CD14-positive monocyte (primary cell): ENCODE measurements around the gene C13orf46. TPM values are rescaled to one million over a fixed set of nuclear protein-coding genes. Genes with fewer than 3 reads are reported as not detected.

ENCODE experiments used
- DNase-seq, 3 donors: peaks; one replicate each; pipeline ENCODE4 v3.0.0-alpha.2; 2011 to 2022
- H2AFZ ChIP-seq: 2 replicates; pipeline ENCODE4 v1.6.0; 2012; ENCODE audit warnings: mild to moderate bottlenecking, low read depth, low read length, inconsistent platforms; ENCODE audit not compliant: insufficient read depth, poor library complexity, severe bottlenecking
- H3K27ac ChIP-seq, 2 donors: 1 replicate in 1 of 2; 2 replicates in 1 of 2; pipeline ENCODE4 v1.5.1; 2012 to 2013; ENCODE audit warnings: low read length in 2 of 2, control low read depth in 1 of 2, inconsistent platforms in 1 of 2, low read depth in 1 of 2, mild to moderate bottlenecking in 1 of 2
- H3K27me3 ChIP-seq, 2 donors: one replicate each; pipeline versions ENCODE4 v1.6.0 to v1.6.1; 2011 to 2013; ENCODE audit warnings: low read length in 2 of 2; ENCODE audit not compliant: control insufficient read depth in 2 of 2, insufficient read depth in 2 of 2
- H3K36me3 ChIP-seq, 2 donors: replicated peaks in 1 of 2; 1 replicate in 1 of 2; 2 replicates in 1 of 2; pipeline versions ENCODE4 v1.5.1 to v1.6.1; 2012 to 2013; ENCODE audit warnings: low read length in 2 of 2, control low read depth in 1 of 2, inconsistent platforms in 1 of 2, mild to moderate bottlenecking in 1 of 2; ENCODE audit not compliant: insufficient read depth in 2 of 2, control insufficient read depth in 1 of 2
- H3K4me1 ChIP-seq, 2 donors: 1 replicate in 1 of 2; 2 replicates in 1 of 2; pipeline versions ENCODE4 v1.5.1 to v1.6.1; 2012 to 2013; ENCODE audit warnings: low read length in 2 of 2, control low read depth in 1 of 2, inconsistent platforms in 1 of 2, mild to moderate bottlenecking in 1 of 2, moderate library complexity in 1 of 2; ENCODE audit not compliant: insufficient read depth in 2 of 2, control insufficient read depth in 1 of 2
- H3K4me2 ChIP-seq: replicated peaks from 2 replicates; pipeline ENCODE3; 2012; ENCODE audit warnings: low read length, moderate library complexity, mild to moderate bottlenecking; ENCODE audit not compliant: poor library complexity, severe bottlenecking; ENCODE audit errors: extremely low read depth
- H3K4me3 ChIP-seq, 3 experiments: fragments of 200-600 bp in 1 of 3; sonication (generic) in 1 of 3; replicated peaks in 1 of 3; 1 replicate in 2 of 3; 2 replicates in 1 of 3; pipeline ENCODE4 v1.5.1; 2011 to 2013; ENCODE audit warnings: low read length in 3 of 3, mild to moderate bottlenecking in 3 of 3, control low read depth in 2 of 3, low read depth in 2 of 3, inconsistent platforms in 1 of 3, moderate library complexity in 1 of 3
- H3K79me2 ChIP-seq: 2 replicates; pipeline ENCODE4 v1.6.0; 2012; ENCODE audit warnings: mild to moderate bottlenecking, control low read depth, inconsistent platforms, low read length, moderate library complexity; ENCODE audit not compliant: insufficient read depth
- H3K9ac ChIP-seq: 2 replicates; pipeline ENCODE4 v1.6.0; 2017; ENCODE audit warnings: low read length, mild to moderate bottlenecking; ENCODE audit not compliant: insufficient read depth, poor library complexity, severe bottlenecking
- H3K9me3 ChIP-seq, 2 donors: replicated peaks in 1 of 2; 1 replicate in 1 of 2; 2 replicates in 1 of 2; pipeline versions ENCODE4 v1.5.1 to v1.6.1; 2012 to 2013; ENCODE audit warnings: low read length in 2 of 2, control low read depth in 1 of 2; ENCODE audit not compliant: control insufficient read depth in 1 of 2, insufficient read depth in 1 of 2
- H4K20me1 ChIP-seq: 2 replicates; pipeline ENCODE4 v1.6.0; 2012; ENCODE audit warnings: mild to moderate bottlenecking, low read length, control low read depth, moderate library complexity; ENCODE audit not compliant: insufficient read depth
- H3K27ac Mint-ChIP-seq, 7 donors: one replicate each; pipeline ENCODE4 v1.8.0; 2020; ENCODE audit warnings: mild to moderate bottlenecking in 7 of 7, mixed read lengths in 7 of 7, moderate library complexity in 6 of 7, inconsistent platforms in 2 of 7
- H3K27me3 Mint-ChIP-seq, 3 donors: one replicate each; pipeline ENCODE4 v1.8.0; 2021 to 2022; ENCODE audit warnings: low read depth in 3 of 3, mild to moderate bottlenecking in 3 of 3, mixed read lengths in 3 of 3, moderate library complexity in 3 of 3, inconsistent platforms in 1 of 3
- H3K36me3 Mint-ChIP-seq, 2 donors: one replicate each; pipeline ENCODE4 v1.8.0; 2020; ENCODE audit warnings: mixed read lengths in 2 of 2, inconsistent platforms in 1 of 2, mild to moderate bottlenecking in 1 of 2
- H3K4me1 Mint-ChIP-seq: one replicate; pipeline ENCODE4 v1.8.0; 2020; ENCODE audit warnings: mild to moderate bottlenecking, mixed read lengths
- H3K4me3 Mint-ChIP-seq, 2 donors: one replicate each; pipeline ENCODE4 v1.8.0; 2020; ENCODE audit warnings: mild to moderate bottlenecking in 2 of 2, mixed read lengths in 2 of 2, moderate library complexity in 1 of 2
- H3K9me3 Mint-ChIP-seq, 7 donors: one replicate each; pipeline ENCODE4 v1.8.0; 2020 to 2022; ENCODE audit warnings: mixed read lengths in 7 of 7, mild to moderate bottlenecking in 6 of 7, moderate library complexity in 6 of 7, inconsistent platforms in 2 of 7
- WGBS: methylation state at CpG from one replicate; pipeline ENCODE4 v1.1.5; 2013; ENCODE audit warnings: missing lambda C conversion rate; ENCODE audit not compliant: insufficient coverage; 5-methylcytosine and 5-hydroxymethylcytosine counted together
- intact Hi-C, 2 donors: fragments of 100-400 bp; cut with micrococcal nuclease; formaldehyde crosslinking; loops; one replicate each; pipeline versions ENCODE4 v1.15.0 to v1.15.1; 2023
- polyA plus RNA-seq, 3 donors: library from polyadenylated mRNA; depleted of rRNA in 1 of 3; unstranded in 2 of 3; stranded (reverse) in 1 of 3; fragments of 300-500 nt in 2 of 3; fragments of >200 nt in 1 of 3; fragmentation: Illumina TruSeq in 2 of 3; gene quantifications; 1 replicate in 2 of 3; 2 replicates in 1 of 3; pipeline ENCODE4 v1.2.3, GENCODE V29; 2012 to 2021
- TF ChIP-seq, protein P1 (sequence below): fragments of 200-600 bp; IDR thresholded peaks from one replicate; pipeline ENCODE4 v1.8.0; 2022; ENCODE audit warnings: antibody characterized with exemption, mild to moderate bottlenecking

Gene C13orf46
- polyA plus RNA-seq, 3 donors = 0.05 to 0.35 TPM; not detected in 1

DNA sequence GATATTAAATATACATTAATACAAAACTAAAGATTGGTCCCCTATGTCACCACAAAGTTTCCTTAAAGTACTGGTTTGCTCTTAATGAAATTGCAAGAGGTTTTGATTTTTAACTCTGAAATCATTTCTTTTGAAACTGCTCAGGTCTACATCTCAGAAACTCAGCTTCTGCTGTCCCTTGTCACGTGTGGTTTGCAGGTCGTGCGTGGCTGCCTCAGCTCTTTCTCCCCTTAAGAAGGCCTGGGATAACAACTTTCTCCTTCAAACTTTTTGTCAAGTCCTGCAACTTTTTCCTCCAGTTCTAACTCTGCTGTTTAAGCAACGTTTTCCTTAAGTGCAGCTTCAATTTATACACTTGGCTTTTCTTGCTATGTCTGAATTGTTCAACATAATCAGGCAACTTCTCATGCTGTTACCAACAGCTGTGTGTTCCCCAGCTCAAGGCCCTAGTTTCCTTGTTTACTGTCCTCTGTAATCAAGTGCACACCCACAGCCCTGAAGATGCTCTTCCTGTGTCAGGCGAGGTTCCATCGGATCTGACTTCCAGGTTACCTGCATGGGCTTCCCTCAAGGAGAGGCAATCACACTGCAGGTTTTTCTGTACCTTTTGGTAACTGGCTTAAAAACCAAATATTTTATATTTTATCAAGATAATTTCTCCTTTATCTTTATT lies 13.5 kb downstream of the C13orf46 start:
- H3K4me3 Mint-ChIP-seq = no peak overlapping the region
- intact Hi-C loops = no loop called here
- H3K27ac ChIP-seq = no peak overlapping the region
- peaks cover 25 to 55% (median 47%) of the 10 kb centered on the region in 7 donors for H3K9me3 Mint-ChIP-seq
- DNase-seq = no peak
- no peak overlapping the region for H2AFZ ChIP-seq
- no peak overlapping the region for H3K9ac ChIP-seq
- H3K27ac Mint-ChIP-seq = no peak overlapping the region
- H3K27me3 ChIP-seq = no peaks in the 10 kb centered on the region
- H3K36me3 ChIP-seq = no peaks in the 10 kb centered on the region
- H3K9me3 ChIP-seq = peaks cover 29 to 51% of the 10 kb centered on the region in 2 donors
- peaks cover 3 to 8% of the 10 kb centered on the region in 2 donors for H3K36me3 Mint-ChIP-seq
- no peak overlapping the region for H3K4me2 ChIP-seq
- peaks cover 0 to 4% (median 3%) of the 10 kb centered on the region in 3 donors for H3K27me3 Mint-ChIP-seq
- WGBS = 83% methylated on average over 4 of the region's 6 CpGs
- H4K20me1 ChIP-seq = no peaks in the 10 kb centered on the region
- no peaks in the 10 kb centered on the region for H3K4me1 Mint-ChIP-seq
- no peak overlapping the region for H3K4me3 ChIP-seq
- no peaks in the 10 kb centered on the region for H3K79me2 ChIP-seq
- no peaks in the 10 kb centered on the region for H3K4me1 ChIP-seq
- TF ChIP-seq, protein P1, sequence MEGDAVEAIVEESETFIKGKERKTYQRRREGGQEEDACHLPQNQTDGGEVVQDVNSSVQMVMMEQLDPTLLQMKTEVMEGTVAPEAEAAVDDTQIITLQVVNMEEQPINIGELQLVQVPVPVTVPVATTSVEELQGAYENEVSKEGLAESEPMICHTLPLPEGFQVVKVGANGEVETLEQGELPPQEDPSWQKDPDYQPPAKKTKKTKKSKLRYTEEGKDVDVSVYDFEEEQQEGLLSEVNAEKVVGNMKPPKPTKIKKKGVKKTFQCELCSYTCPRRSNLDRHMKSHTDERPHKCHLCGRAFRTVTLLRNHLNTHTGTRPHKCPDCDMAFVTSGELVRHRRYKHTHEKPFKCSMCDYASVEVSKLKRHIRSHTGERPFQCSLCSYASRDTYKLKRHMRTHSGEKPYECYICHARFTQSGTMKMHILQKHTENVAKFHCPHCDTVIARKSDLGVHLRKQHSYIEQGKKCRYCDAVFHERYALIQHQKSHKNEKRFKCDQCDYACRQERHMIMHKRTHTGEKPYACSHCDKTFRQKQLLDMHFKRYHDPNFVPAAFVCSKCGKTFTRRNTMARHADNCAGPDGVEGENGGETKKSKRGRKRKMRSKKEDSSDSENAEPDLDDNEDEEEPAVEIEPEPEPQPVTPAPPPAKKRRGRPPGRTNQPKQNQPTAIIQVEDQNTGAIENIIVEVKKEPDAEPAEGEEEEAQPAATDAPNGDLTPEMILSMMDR = no peak

DNA sequence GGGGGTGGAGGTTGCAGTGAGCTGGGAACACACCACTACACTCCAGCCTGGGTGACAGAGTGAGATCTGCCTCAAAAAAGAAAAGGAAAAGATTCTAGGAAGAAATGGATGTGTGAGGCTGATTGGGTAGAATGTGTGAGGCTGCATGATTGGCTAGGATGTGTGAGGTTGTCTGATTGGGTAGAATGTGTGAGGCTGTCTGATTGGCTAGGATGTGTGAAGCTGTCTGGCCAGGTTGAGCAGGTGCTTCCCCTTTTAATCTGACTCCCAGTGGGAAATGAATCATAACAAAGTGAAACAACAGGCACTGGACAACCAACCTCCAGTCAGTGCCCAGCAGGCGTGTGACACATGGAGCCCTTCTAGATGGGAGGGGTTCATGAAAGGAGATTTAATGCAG lies 14.7 kb downstream of the C13orf46 start:
- Mint-ChIP-seq H3K4me3 (no peak overlapping the region), H3K4me1 (no peaks in the 10 kb centered on the region), H3K27me3 (peaks cover 1 to 4% (median 3%) of the 10 kb centered on the region in 3 donors), H3K27ac (no peak overlapping the region), H3K9me3 (peaks cover 35 to 66% (median 55%) of the 10 kb centered on the region in 7 donors), H3K36me3 (peaks cover 3 to 10% of the 10 kb centered on the region in 2 donors)
- no peaks in the 10 kb centered on the region for H3K4me1 ChIP-seq
- H3K36me3 ChIP-seq = no peaks in the 10 kb centered on the region
- H3K9ac ChIP-seq = no peak overlapping the region
- no peak overlapping the region for H3K27ac ChIP-seq
- no CpG with 5 or more reads among the region's 1 CpG for WGBS
- intact Hi-C loops = loop anchor here in 1 of 2 donors (10.0 kb wide), 1 partner anchor 156 kb away; no protein-coding TSS in a partner anchor
- peak in 1 of 3 donors; percentile 36 for DNase-seq
- no peaks in the 10 kb centered on the region for H3K79me2 ChIP-seq
- no peak overlapping the region for H3K4me3 ChIP-seq
- H3K27me3 ChIP-seq = no peaks in the 10 kb centered on the region
- H4K20me1 ChIP-seq = no peaks in the 10 kb centered on the region
- H2AFZ ChIP-seq = no peak overlapping the region
- TF ChIP-seq, protein P1 = no peak
- no peak overlapping the region for H3K4me2 ChIP-seq
- H3K9me3 ChIP-seq = peaks cover 29 to 61% of the 10 kb centered on the region in 2 donors
